ENCODE measurements around the gene PNPLA1.

DNA sequence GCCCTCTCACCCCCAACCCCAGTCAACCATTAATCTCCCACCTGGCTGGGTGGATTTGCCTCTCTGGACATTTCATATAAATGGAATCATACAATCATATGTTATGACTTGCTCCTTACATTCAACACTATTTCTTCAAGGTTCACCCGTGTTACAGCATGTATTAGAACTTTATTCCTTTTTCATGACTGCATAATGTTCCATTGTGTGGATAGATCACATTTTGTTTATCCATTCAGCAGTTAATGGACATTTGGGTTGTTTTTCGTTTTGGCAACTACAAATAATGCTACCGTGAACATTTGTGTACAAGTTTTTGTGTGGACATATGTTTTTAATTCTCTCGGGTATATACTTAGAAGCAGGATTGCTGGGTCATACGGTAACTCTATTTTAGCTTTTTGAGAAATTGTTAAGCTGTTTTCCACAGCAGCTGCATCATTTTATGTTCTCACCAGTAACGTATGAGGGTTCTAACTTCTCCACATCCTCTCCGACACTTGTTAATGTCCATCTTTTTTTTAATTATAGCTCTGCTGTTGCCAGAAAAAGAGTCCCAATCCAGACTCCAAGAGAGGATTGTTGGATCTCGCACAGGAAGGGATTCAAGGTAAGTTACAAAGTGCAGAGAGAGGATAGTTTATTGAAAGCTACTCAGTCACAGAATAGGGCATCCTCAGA, 82.8 kb downstream of the PNPLA1 start:
- TF ChIP-seq, protein P1, sequence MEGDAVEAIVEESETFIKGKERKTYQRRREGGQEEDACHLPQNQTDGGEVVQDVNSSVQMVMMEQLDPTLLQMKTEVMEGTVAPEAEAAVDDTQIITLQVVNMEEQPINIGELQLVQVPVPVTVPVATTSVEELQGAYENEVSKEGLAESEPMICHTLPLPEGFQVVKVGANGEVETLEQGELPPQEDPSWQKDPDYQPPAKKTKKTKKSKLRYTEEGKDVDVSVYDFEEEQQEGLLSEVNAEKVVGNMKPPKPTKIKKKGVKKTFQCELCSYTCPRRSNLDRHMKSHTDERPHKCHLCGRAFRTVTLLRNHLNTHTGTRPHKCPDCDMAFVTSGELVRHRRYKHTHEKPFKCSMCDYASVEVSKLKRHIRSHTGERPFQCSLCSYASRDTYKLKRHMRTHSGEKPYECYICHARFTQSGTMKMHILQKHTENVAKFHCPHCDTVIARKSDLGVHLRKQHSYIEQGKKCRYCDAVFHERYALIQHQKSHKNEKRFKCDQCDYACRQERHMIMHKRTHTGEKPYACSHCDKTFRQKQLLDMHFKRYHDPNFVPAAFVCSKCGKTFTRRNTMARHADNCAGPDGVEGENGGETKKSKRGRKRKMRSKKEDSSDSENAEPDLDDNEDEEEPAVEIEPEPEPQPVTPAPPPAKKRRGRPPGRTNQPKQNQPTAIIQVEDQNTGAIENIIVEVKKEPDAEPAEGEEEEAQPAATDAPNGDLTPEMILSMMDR (IDR thresholded peaks at IDR 0.05), result no peak
- TF ChIP-seq ZFX (IDR thresholded peaks at IDR 0.05; ENCODE audit: borderline replicate concordance), result no peak

Measured in 22Rv1 (cell line).